ENCODE results near the gene OMP.

OMP gene

GRCh38 chr11:77141034-77141433, 38.4 kb downstream of the OMP start:
- TF ChIP-seq CTCF (IDR thresholded peaks at IDR 0.05; ENCODE audit: low read depth, low read length, missing control alignments): no peak
- DNase-seq (ENCODE audit: low read depth): no peak
- no peak overlapping the region for H3K4me3 ChIP-seq (ENCODE audit: low read depth, low read length)

- no peak for TF ChIP-seq CTCF (IDR thresholded peaks at IDR 0.05; ENCODE audit: low read depth, low read length, missing control alignments)
- no peak overlapping the region for H3K4me3 ChIP-seq (ENCODE audit: low read depth, low read length)
- DNase-seq (ENCODE audit: low read depth): no peak
Measured at GRCh38 chr11:77141475-77141874, 38.8 kb downstream of the OMP start.

- H3K4me3 ChIP-seq (ENCODE audit: low read depth, low read length): no peak overlapping the region
- no peak for DNase-seq (ENCODE audit: low read depth)
- no peak for TF ChIP-seq CTCF (IDR thresholded peaks at IDR 0.05; ENCODE audit: low read depth, low read length, missing control alignments)
Measured at GRCh38 chr11:77142091-77142975, 39.7 kb downstream of the OMP start.

- H3K4me3 ChIP-seq (ENCODE audit: low read depth, low read length): no peak overlapping the region
- DNase-seq (ENCODE audit: low read depth): no peak
- no peak for TF ChIP-seq CTCF (IDR thresholded peaks at IDR 0.05; ENCODE audit: low read depth, low read length, missing control alignments)
Measured at GRCh38 chr11:77143405-77144020, 40.9 kb downstream of the OMP start.

GRCh38 chr11:77144196-77144856, 41.7 kb downstream of the OMP start:
- no peak overlapping the region for H3K4me3 ChIP-seq (ENCODE audit: low read depth, low read length)
- DNase-seq (ENCODE audit: low read depth): no peak
- no peak for TF ChIP-seq CTCF (IDR thresholded peaks at IDR 0.05; ENCODE audit: low read depth, low read length, missing control alignments)

- no peak for TF ChIP-seq CTCF (IDR thresholded peaks at IDR 0.05; ENCODE audit: low read depth, low read length, missing control alignments)
Measured at GRCh38 chr11:77144857-77145428, 42.3 kb downstream of the OMP start.

More at GRCh38 chr11:77144857-77145428, 42.3 kb downstream of the OMP start:
- no peak overlapping the region for H3K4me3 ChIP-seq (ENCODE audit: low read depth, low read length)
- DNase-seq (ENCODE audit: low read depth): no peak
